GM21528 (cell line): ENCODE measurements around the gene YWHAG.
"Not testable (repeated sequence)": the region's sequence is repeated elsewhere in the genome, so short reads cannot be mapped to it uniquely, and the experiment has no call there.

Source experiments
- ATAC-seq: cut with Tn5 transposase; IDR thresholded peaks from one replicate; pipeline ENCODE4 v1.9.1; 2021; ENCODE audit warnings: mild to moderate bottlenecking, moderate library complexity; ENCODE audit not compliant: unreplicated experiment, low FRiP score

YWHAG gene

GRCh38 chr7:76301000-76301399, 57.8 kb downstream of the YWHAG start:
- ATAC-seq: no peak

- ATAC-seq: no peak
Observed at GRCh38 chr7:76300166-76300731, 58.5 kb downstream of the YWHAG start.

GRCh38 chr7:76296743-76297740, 61.7 kb downstream of the YWHAG start:
- no peak for ATAC-seq

- ATAC-seq: no peak
Observed at GRCh38 chr7:76294344-76295024, 64.3 kb downstream of the YWHAG start.

- no peak for ATAC-seq
Observed at GRCh38 chr7:76293407-76293901, 65.3 kb downstream of the YWHAG start.

GRCh38 chr7:76292911-76293310, 65.9 kb downstream of the YWHAG start:
- ATAC-seq: not testable (repeated sequence)

- ATAC-seq: no peak
Observed at GRCh38 chr7:76292213-76292573, 66.6 kb downstream of the YWHAG start.

GRCh38 chr7:76291351-76292212, 67.2 kb downstream of the YWHAG start:
- peak; percentile 83 for ATAC-seq

- not testable (repeated sequence) for ATAC-seq
Observed at GRCh38 chr7:76290847-76291350, 67.9 kb downstream of the YWHAG start.

- no peak for ATAC-seq
Observed at GRCh38 chr7:76286842-76287403, 71.9 kb downstream of the YWHAG start.

- no peak for ATAC-seq
Observed at GRCh38 chr7:76285604-76286374, 73.0 kb downstream of the YWHAG start.

- ATAC-seq: no peak
Observed at GRCh38 chr7:76283254-76284159, 75.3 kb downstream of the YWHAG start.

- ATAC-seq: no peak
Observed at GRCh38 chr7:76282344-76283253, 76.2 kb downstream of the YWHAG start.

GRCh38 chr7:76281706-76282343, 77.0 kb downstream of the YWHAG start:
- ATAC-seq: no peak

GRCh38 chr7:76281006-76281705, 77.6 kb downstream of the YWHAG start:
- ATAC-seq: no peak

GRCh38 chr7:76280408-76280807, 78.4 kb downstream of the YWHAG start:
- ATAC-seq: no peak
